ENCODE data around the gene KIAA0232.
"Not testable (repeated sequence)": the region's sequence is repeated elsewhere in the genome, so short reads cannot be mapped to it uniquely, and the experiment has no call there.

The KIAA0232 gene

GRCh38 chr4:6910340-6910959 is 127.9 kb downstream of the KIAA0232 start:
- Histone ChIP-seq H3K36me3 (ENCODE audit: control insufficient read depth in 1 of 2, insufficient read depth in 2 of 2, low read length in 2 of 2) (no peaks in the 10 kb centered on the region), H3K4me1 (ENCODE audit: control insufficient read depth in 1 of 2, insufficient read depth in 2 of 2, low read length in 2 of 2) (peaks cover 16 to 21% of the 10 kb centered on the region in 2 donors), H3K9me3 (ENCODE audit: control insufficient read depth in 1 of 2, low read length in 2 of 2) (no peaks in the 10 kb centered on the region), H3K4me3 (ENCODE audit: low read depth in 1 of 2, low read length in 2 of 2) (peak overlapping the region; percentile 63 to 69), H3K27ac (ENCODE audit: low read length) (peak overlapping the region; percentile 75), H3K27me3 (ENCODE audit: low read depth, low read length) (no peaks in the 10 kb centered on the region)

GRCh38 chr4:6910960-6911874 is 128.7 kb downstream of the KIAA0232 start:
- Histone ChIP-seq H3K36me3 (ENCODE audit: control insufficient read depth in 1 of 2, insufficient read depth in 2 of 2, low read length in 2 of 2) (no peaks in the 10 kb centered on the region), H3K4me3 (ENCODE audit: low read depth in 1 of 2, low read length in 2 of 2) (peak overlapping the region; percentile 63 to 69), H3K27me3 (ENCODE audit: low read depth, low read length) (no peaks in the 10 kb centered on the region), H3K9me3 (ENCODE audit: control insufficient read depth in 1 of 2, low read length in 2 of 2) (no peaks in the 10 kb centered on the region), H3K27ac (ENCODE audit: low read length) (peak overlapping the region; percentile 75), H3K4me1 (ENCODE audit: control insufficient read depth in 1 of 2, insufficient read depth in 2 of 2, low read length in 2 of 2) (peaks cover 19 to 27% of the 10 kb centered on the region in 2 donors)

GRCh38 chr4:6911917-6912316 is 129.4 kb downstream of the KIAA0232 start:
- H3K9me3 ChIP-seq (ENCODE audit: control insufficient read depth in 1 of 2, low read length in 2 of 2); H3K36me3 ChIP-seq (ENCODE audit: control insufficient read depth in 1 of 2, insufficient read depth in 2 of 2, low read length in 2 of 2); H3K27ac ChIP-seq (ENCODE audit: low read length); H3K27me3 ChIP-seq (ENCODE audit: low read depth, low read length): not testable (repeated sequence)
- peaks cover 26 to 34% of the 10 kb centered on the region in 2 donors for H3K4me1 ChIP-seq (ENCODE audit: control insufficient read depth in 1 of 2, insufficient read depth in 2 of 2, low read length in 2 of 2)
- peak overlapping the region in 1 of 2 donors; percentile 69 for H3K4me3 ChIP-seq (ENCODE audit: low read depth in 1 of 2, low read length in 2 of 2)

GRCh38 chr4:6912441-6912840 is 129.9 kb downstream of the KIAA0232 start:
- H3K9me3 ChIP-seq (ENCODE audit: control insufficient read depth in 1 of 2, low read length in 2 of 2), result no peaks in the 10 kb centered on the region
- peaks cover 30 to 40% of the 10 kb centered on the region in 2 donors for H3K4me1 ChIP-seq (ENCODE audit: control insufficient read depth in 1 of 2, insufficient read depth in 2 of 2, low read length in 2 of 2)
- no peaks in the 10 kb centered on the region for H3K36me3 ChIP-seq (ENCODE audit: control insufficient read depth in 1 of 2, insufficient read depth in 2 of 2, low read length in 2 of 2)
- H3K27me3 ChIP-seq (ENCODE audit: low read depth, low read length), result no peaks in the 10 kb centered on the region
- no peak overlapping the region for H3K4me3 ChIP-seq (ENCODE audit: low read depth in 1 of 2, low read length in 2 of 2)
- H3K27ac ChIP-seq (ENCODE audit: low read length), result no peak overlapping the region

GRCh38 chr4:6913350-6913905 is 130.9 kb downstream of the KIAA0232 start:
- H3K36me3 ChIP-seq (ENCODE audit: control insufficient read depth in 1 of 2, insufficient read depth in 2 of 2, low read length in 2 of 2), result no peaks in the 10 kb centered on the region
- H3K4me1 ChIP-seq (ENCODE audit: control insufficient read depth in 1 of 2, insufficient read depth in 2 of 2, low read length in 2 of 2), result peaks cover 26 to 40% of the 10 kb centered on the region in 2 donors
- H3K9me3 ChIP-seq (ENCODE audit: control insufficient read depth in 1 of 2, low read length in 2 of 2), result no peaks in the 10 kb centered on the region
- H3K4me3 ChIP-seq (ENCODE audit: low read depth in 1 of 2, low read length in 2 of 2), result no peak overlapping the region
- no peak overlapping the region for H3K27ac ChIP-seq (ENCODE audit: low read length)
- no peaks in the 10 kb centered on the region for H3K27me3 ChIP-seq (ENCODE audit: low read depth, low read length)

- Histone ChIP-seq H3K36me3 (ENCODE audit: control insufficient read depth in 1 of 2, insufficient read depth in 2 of 2, low read length in 2 of 2) (no peaks in the 10 kb centered on the region), H3K27ac (ENCODE audit: low read length) (no peak overlapping the region), H3K9me3 (ENCODE audit: control insufficient read depth in 1 of 2, low read length in 2 of 2) (no peaks in the 10 kb centered on the region), H3K27me3 (ENCODE audit: low read depth, low read length) (no peaks in the 10 kb centered on the region), H3K4me3 (ENCODE audit: low read depth in 1 of 2, low read length in 2 of 2) (no peak overlapping the region), H3K4me1 (ENCODE audit: control insufficient read depth in 1 of 2, insufficient read depth in 2 of 2, low read length in 2 of 2) (peaks cover 26 to 36% of the 10 kb centered on the region in 2 donors)
Measured at GRCh38 chr4:6914448-6914847, 131.9 kb downstream of the KIAA0232 start.

- peak overlapping the region; percentile 39 for H3K27ac ChIP-seq (ENCODE audit: low read length)
- H3K4me1 ChIP-seq (ENCODE audit: control insufficient read depth in 1 of 2, insufficient read depth in 2 of 2, low read length in 2 of 2), result peaks cover 26 to 40% of the 10 kb centered on the region in 2 donors
- H3K27me3 ChIP-seq (ENCODE audit: low read depth, low read length), result no peaks in the 10 kb centered on the region
- H3K4me3 ChIP-seq (ENCODE audit: low read depth in 1 of 2, low read length in 2 of 2), result no peak overlapping the region
- H3K9me3 ChIP-seq (ENCODE audit: control insufficient read depth in 1 of 2, low read length in 2 of 2), result no peaks in the 10 kb centered on the region
- no peaks in the 10 kb centered on the region for H3K36me3 ChIP-seq (ENCODE audit: control insufficient read depth in 1 of 2, insufficient read depth in 2 of 2, low read length in 2 of 2)
Measured at GRCh38 chr4:6915041-6916005, 132.8 kb downstream of the KIAA0232 start.

- H3K27me3 ChIP-seq (ENCODE audit: low read depth, low read length), result no peaks in the 10 kb centered on the region
- no peaks in the 10 kb centered on the region for H3K9me3 ChIP-seq (ENCODE audit: control insufficient read depth in 1 of 2, low read length in 2 of 2)
- peaks cover 26 to 36% of the 10 kb centered on the region in 2 donors for H3K4me1 ChIP-seq (ENCODE audit: control insufficient read depth in 1 of 2, insufficient read depth in 2 of 2, low read length in 2 of 2)
- no peaks in the 10 kb centered on the region for H3K36me3 ChIP-seq (ENCODE audit: control insufficient read depth in 1 of 2, insufficient read depth in 2 of 2, low read length in 2 of 2)
- no peak overlapping the region for H3K4me3 ChIP-seq (ENCODE audit: low read depth in 1 of 2, low read length in 2 of 2)
- peak overlapping the region; percentile 89 for H3K27ac ChIP-seq (ENCODE audit: low read length)
Measured at GRCh38 chr4:6916069-6916586, 133.6 kb downstream of the KIAA0232 start.

GRCh38 chr4:6916587-6917460 is 134.3 kb downstream of the KIAA0232 start:
- Histone ChIP-seq H3K4me1 (ENCODE audit: control insufficient read depth in 1 of 2, insufficient read depth in 2 of 2, low read length in 2 of 2) (peaks cover 26 to 36% of the 10 kb centered on the region in 2 donors), H3K27ac (ENCODE audit: low read length) (peak overlapping the region; percentile 89), H3K4me3 (ENCODE audit: low read depth in 1 of 2, low read length in 2 of 2) (peak overlapping the region in 1 of 2 donors; percentile 48), H3K27me3 (ENCODE audit: low read depth, low read length) (no peaks in the 10 kb centered on the region), H3K9me3 (ENCODE audit: control insufficient read depth in 1 of 2, low read length in 2 of 2) (no peaks in the 10 kb centered on the region), H3K36me3 (ENCODE audit: control insufficient read depth in 1 of 2, insufficient read depth in 2 of 2, low read length in 2 of 2) (no peaks in the 10 kb centered on the region)

Data from muscle layer of duodenum (tissue), 2 donors.